ENCODE results near the gene CAPZA1.

CAPZA1 gene

GRCh38 chr1:112676543-112676942, 56.9 kb downstream of the CAPZA1 start:
- DNase-seq = no peak

GRCh38 chr1:112677501-112677900, 57.9 kb downstream of the CAPZA1 start:
- no peak for DNase-seq

GRCh38 chr1:112678605-112679004, 59.0 kb downstream of the CAPZA1 start:
- DNase-seq = no peak

DNA sequence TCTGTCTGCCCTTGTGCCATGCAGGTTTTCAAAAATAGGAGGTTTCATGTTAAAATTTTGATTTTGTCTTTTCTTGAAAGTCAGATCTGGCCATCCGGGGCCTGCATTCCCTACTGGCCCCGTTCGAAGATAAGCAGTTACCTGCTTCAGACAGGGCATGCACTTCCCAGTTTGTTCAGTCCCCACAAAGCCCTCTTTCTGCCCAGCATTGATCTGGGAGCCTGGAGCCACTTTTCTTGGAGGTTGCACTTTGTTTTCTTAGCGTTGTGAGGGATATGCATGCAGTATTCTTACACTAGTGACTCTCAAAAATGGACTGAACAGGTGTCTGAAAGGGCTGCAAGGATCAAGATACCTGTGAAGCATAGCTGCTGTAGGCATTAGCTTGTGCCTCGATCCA, 66.3 kb downstream of the CAPZA1 start:
- DNase-seq = no peak

DNA sequence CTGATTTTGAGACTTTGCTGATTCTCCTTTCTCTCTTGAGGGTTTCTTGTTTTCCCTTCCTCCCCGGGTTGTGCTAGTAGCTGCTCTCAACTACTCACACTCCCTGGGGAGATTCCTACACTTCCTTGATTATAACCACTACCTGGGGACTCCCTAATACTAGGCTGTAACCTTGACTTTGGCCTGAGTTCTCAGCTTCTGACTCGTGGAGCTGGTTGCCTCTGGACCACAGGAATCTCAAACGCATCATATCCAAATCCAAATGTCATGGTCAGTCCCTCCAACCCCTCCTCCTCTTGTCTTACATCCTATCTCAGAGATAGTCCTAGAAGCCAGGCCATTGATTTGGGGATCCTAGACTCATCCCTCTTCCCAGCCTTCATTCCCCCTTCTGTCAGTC, 66.8 kb downstream of the CAPZA1 start:
- DNase-seq = no peak

DNA sequence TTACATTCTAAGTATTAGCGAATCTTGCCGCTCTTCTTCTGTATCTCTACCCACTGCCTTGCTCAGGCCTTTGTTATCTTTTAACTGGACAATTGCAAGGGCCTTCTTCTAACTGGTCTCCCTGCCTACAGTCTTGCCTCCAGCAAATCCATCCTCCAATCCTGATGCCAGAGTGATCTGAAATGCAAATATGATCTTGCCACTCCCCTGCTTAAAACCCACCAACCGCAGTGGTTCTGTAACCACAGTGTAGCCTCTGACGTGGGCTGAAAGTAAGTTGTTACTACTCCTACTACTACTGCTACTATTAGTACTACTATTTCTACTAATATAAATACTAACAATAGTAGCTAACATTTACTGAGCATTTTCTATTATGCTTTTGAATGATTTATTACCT, 67.2 kb downstream of the CAPZA1 start:
- no peak for DNase-seq

- DNase-seq = no peak
Measured at GRCh38 chr1:112687361-112687760, 67.7 kb downstream of the CAPZA1 start.

DNA sequence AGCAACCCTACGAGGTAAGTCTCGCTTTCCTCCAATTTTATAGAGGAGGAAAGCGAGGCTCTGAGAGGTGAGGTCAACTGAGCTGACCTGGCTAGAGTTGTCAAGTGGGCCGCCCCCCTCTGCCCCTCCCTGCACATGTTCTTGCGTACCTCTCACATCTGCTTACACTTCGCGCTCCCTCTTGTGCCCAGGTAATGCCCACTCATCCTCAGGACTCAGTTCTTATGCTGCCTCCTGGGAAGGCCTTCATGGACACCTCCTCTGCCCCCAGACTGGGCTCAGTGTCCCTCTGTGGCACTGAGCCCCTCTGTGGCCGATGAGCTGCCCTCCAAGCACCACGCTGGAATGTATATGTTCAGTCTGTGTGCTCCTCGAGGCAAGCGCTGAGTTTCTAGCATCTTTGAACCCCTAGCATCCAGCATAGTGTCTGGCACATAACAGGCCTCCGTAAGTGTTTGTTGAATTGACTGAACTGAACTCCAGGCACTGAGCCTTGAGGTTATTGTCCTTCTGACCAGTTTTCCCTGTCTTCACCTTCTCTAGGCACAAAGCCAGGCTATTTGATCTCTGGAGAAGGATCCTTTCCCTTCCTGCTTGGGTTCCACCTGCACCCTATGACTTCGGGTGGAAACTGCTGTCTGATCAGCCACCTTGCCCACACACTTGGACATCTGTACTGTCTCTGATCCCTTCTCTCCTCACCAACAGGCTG, 68.3 kb downstream of the CAPZA1 start:
- no peak for DNase-seq

DNA sequence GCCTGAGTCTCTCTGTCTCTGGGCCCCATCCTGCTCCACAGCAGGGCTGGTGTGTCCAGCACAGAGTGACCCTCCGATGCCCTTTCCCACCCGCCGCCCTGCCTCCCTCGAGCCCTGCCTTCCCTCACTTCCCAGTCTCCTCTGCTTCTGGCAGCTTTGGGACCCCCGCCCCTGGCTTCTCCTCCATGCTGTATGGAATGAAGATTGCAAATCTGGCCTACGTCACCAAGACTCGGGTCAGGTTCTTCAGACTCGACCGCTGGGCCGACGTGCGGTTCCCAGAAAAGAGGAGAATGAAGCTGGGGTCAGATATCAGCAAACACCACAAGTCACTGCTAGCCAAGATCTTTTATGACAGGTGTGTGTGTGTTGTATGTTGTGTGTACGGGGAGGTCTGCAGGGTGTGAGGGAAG, 69.2 kb downstream of the CAPZA1 start:
- no peak for DNase-seq

DNA sequence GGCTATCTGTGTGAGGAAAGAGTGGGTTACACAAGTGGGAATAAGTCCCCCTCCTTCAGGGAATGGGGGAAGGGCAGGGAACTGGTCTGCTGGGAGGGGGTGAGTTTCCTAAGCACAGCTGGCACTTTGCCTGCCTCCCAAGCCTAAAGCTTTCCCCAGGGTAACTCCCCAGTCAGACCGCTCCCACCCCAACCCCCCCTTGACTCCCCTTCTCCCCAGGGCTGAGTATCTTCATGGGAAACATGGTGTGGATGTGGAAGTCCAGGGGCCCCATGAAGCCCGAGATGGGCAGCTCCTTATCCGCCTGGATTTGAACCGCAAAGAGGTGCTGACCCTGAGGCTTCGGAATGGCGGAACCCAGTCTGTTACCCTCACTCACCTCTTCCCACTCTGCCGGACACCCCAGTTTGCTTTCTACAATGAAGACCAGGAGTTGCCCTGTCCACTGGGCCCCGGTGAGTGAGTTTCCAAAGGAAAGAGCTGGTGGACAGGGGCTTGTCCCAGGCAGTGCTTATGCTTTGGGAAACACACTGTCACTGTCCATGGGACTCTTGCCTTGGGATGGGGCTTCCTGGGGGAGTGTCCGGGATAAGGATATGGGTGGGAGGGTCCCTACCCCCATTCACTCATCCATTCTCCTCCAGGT, 69.7 kb downstream of the CAPZA1 start:
- no peak for DNase-seq

DNA sequence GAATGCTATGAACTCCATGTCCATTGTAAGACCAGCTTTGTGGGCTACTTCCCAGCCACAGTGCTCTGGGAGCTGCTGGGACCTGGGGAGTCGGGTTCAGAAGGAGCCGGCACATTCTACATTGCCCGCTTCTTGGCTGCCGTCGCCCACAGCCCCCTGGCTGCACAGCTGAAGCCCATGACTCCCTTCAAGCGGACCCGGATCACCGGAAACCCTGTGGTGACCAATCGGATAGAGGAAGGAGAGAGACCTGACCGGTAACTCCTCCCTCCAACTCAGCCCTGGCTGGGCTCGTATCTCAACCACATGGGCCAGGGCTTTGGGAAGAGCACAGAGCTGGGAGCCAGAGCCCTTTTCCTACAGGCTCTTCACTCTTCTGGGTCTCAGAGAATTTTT, 70.2 kb downstream of the CAPZA1 start:
- no peak for DNase-seq

- DNase-seq = no peak
Measured at GRCh38 chr1:112692681-112693080, 73.0 kb downstream of the CAPZA1 start.

DNA sequence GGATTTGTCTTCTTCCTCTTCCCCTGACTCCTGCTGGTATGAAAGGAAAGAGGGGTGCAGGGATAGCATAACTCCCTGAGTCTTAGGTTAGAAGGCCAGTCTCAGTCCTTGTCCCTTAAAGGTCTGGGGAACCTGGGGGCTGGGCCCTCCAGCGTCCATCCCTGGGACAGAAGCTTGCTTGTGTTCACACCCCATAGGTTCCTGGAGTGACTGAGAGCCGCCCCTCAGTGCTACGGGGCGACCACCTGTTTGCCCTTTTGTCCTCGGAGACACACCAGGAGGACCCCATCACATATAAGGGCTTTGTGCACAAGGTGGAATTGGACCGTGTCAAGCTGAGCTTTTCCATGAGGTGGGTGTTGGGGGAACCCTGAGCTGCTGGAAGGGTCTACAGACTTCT, 74.2 kb downstream of the CAPZA1 start:
- DNase-seq = no peak

DNA sequence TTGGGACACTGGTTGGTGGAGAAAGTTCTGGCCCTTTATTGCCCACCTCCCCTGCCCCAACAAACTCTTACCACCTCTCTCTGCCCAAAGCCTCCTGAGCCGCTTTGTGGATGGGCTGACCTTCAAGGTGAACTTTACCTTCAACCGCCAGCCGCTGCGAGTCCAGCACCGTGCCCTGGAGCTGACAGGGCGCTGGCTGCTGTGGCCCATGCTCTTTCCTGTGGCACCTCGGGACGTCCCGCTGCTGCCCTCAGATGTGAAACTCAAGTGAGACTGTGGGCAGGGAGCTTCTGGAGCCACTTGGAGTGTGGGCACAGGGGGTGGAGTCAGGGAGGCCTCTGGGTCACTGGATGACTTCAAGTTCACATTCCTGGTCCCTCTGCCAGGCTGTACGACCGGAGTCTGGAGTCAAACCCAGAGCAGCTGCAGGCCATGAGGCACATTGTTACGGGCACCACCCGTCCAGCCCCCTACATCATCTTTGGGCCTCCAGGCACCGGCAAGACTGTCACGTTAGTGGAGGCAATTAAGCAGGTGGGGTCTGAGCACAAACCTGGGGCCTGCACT, 74.8 kb downstream of the CAPZA1 start:
- no peak for DNase-seq

DNA sequence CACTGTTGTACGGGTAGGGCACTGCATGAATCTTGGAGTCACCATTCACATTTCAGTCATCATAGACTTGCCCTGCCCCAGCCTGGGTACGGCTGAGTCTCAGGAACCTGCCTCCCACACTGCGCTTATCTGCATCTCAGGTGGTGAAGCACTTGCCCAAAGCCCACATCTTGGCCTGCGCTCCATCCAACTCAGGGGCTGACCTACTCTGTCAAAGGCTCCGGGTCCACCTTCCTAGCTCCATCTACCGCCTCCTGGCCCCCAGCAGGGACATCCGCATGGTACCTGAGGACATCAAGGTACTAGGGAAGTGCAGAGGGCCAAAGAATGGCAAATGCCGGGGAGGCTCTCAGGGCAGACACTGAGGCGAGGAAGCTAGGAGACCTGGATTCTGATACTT, 75.6 kb downstream of the CAPZA1 start:
- DNase-seq = no peak

DNA sequence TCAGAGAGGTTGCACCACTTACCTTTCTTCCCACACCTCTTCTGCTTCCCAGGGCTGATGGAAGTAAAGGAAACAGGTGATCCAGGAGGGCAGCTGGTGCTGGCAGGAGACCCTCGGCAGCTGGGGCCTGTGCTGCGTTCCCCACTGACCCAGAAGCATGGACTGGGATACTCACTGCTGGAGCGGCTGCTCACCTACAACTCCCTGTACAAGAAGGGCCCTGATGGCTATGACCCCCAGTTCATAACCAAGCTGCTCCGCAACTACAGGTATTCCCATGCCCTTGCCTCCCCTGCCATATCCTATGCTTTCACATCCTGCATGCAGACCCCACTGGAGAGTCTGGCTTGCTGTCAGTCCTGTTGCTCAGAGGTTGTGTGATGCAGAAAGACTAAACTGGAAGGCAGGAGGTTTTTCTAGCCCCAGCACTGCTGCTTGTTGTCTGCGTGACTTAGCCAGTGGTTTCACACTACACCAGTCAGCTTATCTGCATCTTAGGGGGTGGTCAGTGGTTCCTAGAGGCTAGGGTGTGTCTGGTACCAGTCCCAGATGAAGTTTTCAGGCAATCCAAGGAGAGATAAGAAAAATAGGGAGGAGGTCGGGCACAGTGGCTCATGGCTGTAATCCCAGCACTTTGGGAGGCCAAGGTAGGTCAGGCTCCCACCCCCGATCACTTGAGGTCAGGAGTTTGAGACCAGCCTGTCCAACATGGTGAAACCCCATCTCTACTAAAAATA, 77.1 kb downstream of the CAPZA1 start:
- no peak for DNase-seq

DNA sequence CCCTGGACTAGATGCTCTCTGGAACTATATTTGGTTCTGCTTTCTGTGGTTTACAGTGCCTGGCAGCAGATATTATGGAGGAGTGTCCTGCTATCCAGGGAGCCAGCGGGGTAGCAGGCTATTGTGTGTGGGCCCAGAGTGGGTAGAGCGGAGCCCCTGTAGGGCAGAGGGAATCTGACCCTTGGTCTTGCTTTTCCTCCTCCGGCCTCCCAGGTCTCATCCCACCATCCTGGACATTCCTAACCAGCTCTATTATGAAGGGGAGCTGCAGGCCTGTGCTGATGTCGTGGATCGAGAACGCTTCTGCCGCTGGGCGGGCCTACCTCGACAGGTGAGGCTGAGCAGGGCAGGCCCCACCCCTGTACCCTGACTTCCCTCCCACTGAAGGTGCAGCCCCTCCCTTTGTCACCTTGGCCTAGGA, 78.2 kb downstream of the CAPZA1 start:
- no peak for DNase-seq

DNA sequence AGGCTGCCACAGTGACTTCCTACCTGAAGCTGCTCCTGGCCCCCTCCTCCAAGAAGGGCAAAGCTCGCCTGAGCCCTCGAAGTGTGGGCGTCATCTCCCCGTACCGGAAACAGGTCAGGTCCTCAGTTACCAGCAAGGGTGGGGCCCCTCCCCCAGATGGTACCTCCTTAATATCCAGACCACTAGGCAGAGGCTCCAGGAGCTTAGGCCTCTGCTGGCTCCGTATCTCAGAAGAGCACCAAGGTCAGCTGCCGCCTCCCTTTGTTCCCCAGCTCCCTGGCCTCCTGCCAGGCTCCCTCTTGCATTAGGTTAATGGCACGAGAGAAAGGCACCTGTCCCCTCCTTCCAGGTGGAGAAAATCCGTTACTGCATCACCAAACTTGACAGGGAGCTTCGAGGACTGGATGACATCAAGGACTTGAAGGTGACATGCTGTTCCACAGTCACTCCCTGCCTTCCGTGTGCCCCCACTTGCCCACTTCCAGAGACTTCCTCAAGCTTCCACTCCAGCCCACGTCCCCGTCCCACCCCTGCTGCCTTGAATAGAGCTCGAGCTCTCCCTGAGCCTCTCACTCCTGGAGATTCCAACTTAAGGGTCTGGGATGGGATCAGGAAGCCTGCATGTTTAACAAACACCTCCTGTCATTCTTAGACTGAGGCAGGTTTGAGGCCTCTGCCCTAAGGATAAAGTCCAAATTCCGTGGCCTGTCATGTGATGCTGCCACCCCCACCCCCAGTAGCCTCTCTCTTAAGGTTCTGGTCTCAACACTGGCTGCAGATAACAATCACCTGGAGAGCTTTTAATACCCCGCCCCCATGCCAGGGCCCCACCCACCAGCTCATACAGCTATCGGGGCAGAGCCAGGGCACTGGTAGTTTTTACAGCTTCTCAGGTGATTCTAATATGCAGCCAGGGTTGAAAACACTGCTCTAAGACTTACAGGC, 79.0 kb downstream of the CAPZA1 start:
- no peak for DNase-seq

DNA sequence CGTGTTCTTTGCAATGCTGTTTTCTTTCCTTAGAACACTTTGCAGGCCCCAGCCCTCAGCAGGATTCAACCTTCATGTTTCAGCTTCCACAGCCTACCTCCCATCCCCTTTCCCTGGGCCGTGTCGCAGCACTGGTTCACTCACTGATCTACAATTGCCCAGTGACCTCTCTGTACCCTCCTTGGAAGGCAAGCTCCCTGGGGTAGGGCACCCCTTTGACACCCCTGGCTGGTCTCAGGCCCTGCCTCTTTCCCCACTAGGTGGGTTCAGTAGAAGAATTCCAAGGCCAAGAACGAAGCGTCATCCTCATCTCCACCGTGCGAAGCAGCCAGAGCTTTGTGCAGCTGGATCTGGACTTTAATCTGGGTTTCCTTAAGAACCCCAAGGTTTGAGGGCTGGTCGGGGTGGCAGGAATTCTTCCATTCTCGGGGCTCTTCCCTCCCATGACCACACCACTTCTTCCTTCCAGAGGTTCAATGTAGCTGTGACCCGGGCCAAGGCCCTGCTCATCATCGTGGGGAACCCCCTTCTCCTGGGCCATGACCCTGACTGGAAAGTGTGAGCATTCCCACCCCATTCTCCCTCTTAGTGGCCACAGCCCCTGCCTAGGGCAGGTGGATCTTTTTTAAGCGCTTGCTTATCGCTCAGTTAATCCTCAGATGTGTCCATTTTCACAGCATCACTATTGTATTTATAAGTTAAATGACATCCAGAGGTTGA, 80.0 kb downstream of the CAPZA1 start:
- DNase-seq = no peak

All from hypothalamus (tissue), 51 donors.